Activated naive CD4-positive, alpha-beta T cell treated with anti-CD3 and anti-CD28 coated beads for 36 hours (primary cell): ENCODE measurements around the gene HK2. TPM values are rescaled to one million over a fixed set of nuclear protein-coding genes. Genes with fewer than 3 reads are reported as not detected.

ENCODE experiments used
- CTCF ChIA-PET: fragments of 350-600 bp; sonication (Branson Sonifier 250); formaldehyde crosslinking; loops from one replicate; lab custom pipeline; 2021; ENCODE audit warnings: antibody characterized with exemption; lab: Charles Lee
- DNase-seq: peaks from one replicate; pipeline ENCODE4 v3.0.0-alpha.2; 2020
- H3K27ac Mint-ChIP-seq: one replicate; pipeline ENCODE4 v1.8.0; 2021; ENCODE audit warnings: mild to moderate bottlenecking, mixed read lengths
- H3K27me3 Mint-ChIP-seq: one replicate; pipeline ENCODE4 v1.8.0; 2021; ENCODE audit warnings: low read depth, mixed read lengths
- H3K36me3 Mint-ChIP-seq: one replicate; pipeline ENCODE4 v1.8.0; 2021; ENCODE audit warnings: low read depth, mixed read lengths
- H3K4me1 Mint-ChIP-seq: one replicate; pipeline ENCODE4 v1.8.0; 2021; ENCODE audit warnings: low read depth, mixed read lengths
- H3K4me3 Mint-ChIP-seq: one replicate; pipeline ENCODE4 v1.8.0; 2021; ENCODE audit warnings: mild to moderate bottlenecking, moderate library complexity, mixed read lengths
- H3K9me3 Mint-ChIP-seq: one replicate; pipeline ENCODE4 v1.8.0; 2021; ENCODE audit warnings: mixed read lengths
- intact Hi-C: fragments of 100-400 bp; cut with micrococcal nuclease; formaldehyde crosslinking; loops from one replicate; pipeline ENCODE4 v1.15.1; 2023
- total RNA-seq, 2 experiments: library from RNA; stranded (reverse); gene quantifications; one replicate each; pipeline ENCODE4 v1.2.3, GENCODE V29; 2021

The HK2 gene
- total RNA-seq, 2 experiments from 2014 or later: 37.9 to 38.7 TPM

DNA sequence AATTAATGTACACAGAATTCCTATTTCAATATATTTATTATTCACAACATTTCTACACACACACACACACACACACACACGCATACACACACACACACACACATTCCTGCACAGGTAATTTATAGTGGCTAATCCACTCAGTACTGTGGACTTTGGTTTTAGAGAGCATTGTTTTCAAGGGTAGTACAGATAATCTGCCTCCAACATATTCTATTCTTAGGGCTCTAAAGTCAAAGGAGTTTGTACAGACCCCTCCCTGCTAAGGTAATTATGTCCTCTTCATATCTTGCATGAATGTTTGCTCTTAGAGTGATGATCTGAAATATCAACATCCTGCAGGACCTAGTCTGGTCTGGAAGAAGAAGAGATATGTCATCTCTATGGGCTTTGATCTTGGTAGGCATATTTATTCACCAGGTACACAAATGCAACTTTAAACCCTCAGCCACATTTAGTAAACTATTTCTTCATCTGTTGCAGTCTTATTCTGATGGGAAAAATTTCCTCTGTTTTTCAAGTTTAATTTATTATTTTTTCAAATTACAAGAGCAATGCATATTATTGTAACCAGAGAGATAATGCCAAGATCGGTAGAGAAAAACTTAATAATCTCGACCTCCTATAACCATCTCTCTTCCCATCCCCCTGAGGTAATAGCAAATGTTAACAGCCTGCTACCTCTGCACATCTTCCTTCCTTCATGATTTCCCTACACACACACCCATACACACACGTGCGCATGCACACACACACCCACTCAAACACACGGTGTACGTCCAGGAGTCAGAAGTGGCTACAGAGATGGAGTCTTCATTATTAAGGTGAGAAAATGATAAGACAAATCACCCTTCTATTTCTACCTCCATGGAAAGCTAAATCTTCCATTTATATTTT is 106.2 kb downstream of the HK2 start:
- Mint-ChIP-seq H3K9me3 (no peaks in the 10 kb centered on the region), H3K27ac (no peak overlapping the region), H3K36me3 (peaks cover 4% of the 10 kb centered on the region), H3K27me3 (no peaks in the 10 kb centered on the region), H3K4me1 (no peaks in the 10 kb centered on the region), H3K4me3 (no peak overlapping the region)
- DNase-seq: no peak
- intact Hi-C loops: no loop called here
- CTCF ChIA-PET: no interaction called here

- Mint-ChIP-seq H3K27ac (no peak overlapping the region), H3K27me3 (no peaks in the 10 kb centered on the region), H3K9me3 (no peaks in the 10 kb centered on the region), H3K36me3 (peaks cover 4% of the 10 kb centered on the region), H3K4me3 (no peak overlapping the region), H3K4me1 (no peaks in the 10 kb centered on the region)
- intact Hi-C loops: no loop called here
- CTCF ChIA-PET: no interaction called here
- no peak for DNase-seq
Observed at GRCh38 chr2:74941284-74941683, 107.4 kb downstream of the HK2 start.

DNA sequence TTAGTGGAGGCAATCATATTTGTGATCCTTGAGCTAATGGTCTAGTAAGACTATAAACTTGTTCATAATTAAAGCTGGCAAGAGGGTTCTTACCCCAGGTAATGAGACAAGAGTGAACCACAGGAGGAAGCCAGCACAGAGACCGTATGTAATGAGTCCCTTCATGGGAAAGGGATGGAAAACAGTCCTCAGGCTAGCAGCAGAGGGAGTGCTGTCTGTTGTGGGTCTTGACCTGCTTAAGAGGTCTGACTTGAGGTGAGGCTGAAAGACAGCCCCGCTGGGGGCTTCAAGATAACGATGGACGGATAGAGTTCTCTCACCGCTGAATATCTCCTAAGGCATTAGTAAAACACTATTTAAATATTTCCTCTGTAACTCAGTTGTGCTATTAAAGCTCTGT is 108.3 kb downstream of the HK2 start:
- intact Hi-C loops: no loop called here
- no peak for DNase-seq
- Mint-ChIP-seq H3K9me3 (no peaks in the 10 kb centered on the region), H3K27ac (no peak overlapping the region), H3K36me3 (peaks cover 6% of the 10 kb centered on the region), H3K4me3 (no peak overlapping the region), H3K27me3 (no peaks in the 10 kb centered on the region), H3K4me1 (no peaks in the 10 kb centered on the region)
- CTCF ChIA-PET: no interaction called here

Other genes starting within 250 kb of the HK2 start
- under 1 TPM in 1 of 2 experiments, not detected in 1; 0.10 TPM for gene M1AP, start 185.8 kb upstream of the HK2 start, total RNA-seq
- 1 to 10 TPM; 4.3 to 5.3 TPM for gene SEMA4F, start 179.9 kb upstream of the HK2 start, total RNA-seq
- gene POLE4, start 124.5 kb downstream of the HK2 start, total RNA-seq: 10 to 100 TPM; 69.7 to 76.5 TPM